NK-92 (cell line): ENCODE measurements around the gene FCF1.

ENCODE experiments used
- DNase-seq: peaks from one replicate; lab custom pipeline; 2025; ENCODE audit not compliant: unreplicated experiment; lab: John Stamatoyannopoulos, UW

FCF1 gene

DNA sequence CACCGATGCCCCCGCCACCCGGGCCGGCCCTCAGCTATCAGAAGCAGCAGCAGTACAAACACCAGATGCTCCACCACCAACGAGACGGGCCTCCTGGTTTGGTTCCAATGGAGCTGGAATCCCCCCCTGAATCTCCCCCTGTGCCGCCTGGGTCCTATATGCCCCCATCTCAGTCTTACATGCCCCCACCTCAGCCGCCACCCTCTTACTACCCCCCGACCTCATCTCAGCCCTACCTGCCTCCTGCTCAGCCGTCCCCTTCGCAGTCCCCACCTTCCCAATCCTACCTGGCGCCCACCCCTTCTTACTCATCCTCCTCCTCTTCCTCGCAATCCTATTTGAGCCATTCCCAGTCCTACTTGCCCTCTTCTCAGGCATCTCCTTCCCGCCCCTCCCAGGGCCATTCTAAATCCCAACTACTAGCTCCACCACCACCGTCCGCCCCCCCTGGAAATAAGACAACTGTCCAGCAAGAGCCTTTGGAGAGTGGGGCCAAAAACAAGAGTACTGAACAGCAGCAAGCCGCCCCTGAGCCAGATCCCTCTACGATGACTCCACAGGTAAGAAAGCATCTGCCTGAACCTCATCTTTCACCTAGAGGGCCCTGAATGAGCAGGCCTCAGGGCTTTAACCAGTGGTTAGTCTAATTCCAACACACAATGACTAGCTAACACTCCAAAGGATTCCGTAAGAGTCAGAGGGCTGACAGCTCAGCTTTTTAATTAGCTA, 51.0 kb downstream of the FCF1 start:
- DNase-seq: no peak

GRCh38 chr14:74765721-74766120, 52.8 kb downstream of the FCF1 start:
- no peak for DNase-seq

- no peak for DNase-seq
Observed at GRCh38 chr14:74771399-74771798, 58.5 kb downstream of the FCF1 start.

DNA sequence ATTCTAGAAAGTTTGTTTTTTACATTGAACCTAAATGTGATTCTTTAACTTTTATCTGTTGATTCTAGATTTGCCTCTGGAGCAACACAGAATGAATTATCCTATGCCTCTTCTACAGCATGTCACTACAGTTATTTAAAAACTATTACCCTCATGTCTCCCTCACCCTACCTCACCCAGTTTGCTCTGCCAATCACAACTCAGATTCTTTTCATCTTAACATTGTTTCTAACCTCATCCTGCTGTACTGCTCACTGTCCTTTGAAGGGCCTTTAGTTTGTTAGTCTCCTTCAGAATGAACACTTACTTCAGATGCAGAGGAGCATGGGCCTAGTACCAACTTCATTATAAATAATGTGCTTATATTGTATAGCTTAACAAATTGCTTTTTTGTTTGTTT, 71.7 kb downstream of the FCF1 start:
- DNase-seq: no peak

- DNase-seq: no peak
Observed at GRCh38 chr14:74785056-74785613, 72.2 kb downstream of the FCF1 start.

DNA sequence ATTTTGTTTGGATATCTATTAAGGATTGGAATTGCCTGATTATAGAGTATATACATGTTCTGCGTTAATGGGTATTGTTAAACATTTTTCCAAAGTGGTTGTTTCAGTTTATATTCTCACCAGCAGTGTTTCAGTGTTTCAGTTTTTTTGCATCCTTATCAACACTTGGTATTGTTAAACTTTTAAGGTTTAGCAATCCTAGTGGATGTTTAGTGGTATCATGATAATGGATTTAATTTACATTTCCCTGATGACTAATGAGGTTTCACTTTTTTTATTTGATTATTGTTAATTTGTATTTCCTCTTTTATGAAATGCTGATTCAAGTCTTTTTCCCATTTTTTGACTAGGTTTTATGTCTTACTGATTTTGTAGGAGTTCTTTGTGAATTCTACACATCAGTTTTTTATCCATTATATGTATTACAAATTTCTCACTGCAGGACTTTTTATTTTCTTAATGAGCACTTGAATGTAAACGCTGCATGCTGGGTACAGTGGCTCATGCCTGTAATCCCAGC, 73.9 kb downstream of the FCF1 start:
- no peak for DNase-seq
